22Rv1 (cell line): ENCODE results near the gene LBP.

ENCODE experiments used
- H3K27ac ChIP-seq: fragments of 450-650 bp; 2 replicates; pipeline ENCODE4 v1.5.1; 2017
- CTCF ChIP-seq: fragments of 450-650 bp; IDR thresholded peaks from 2 replicates; pipeline ENCODE4 v1.5.1; 2017; ENCODE audit warnings: mild to moderate bottlenecking
- ZFX ChIP-seq: fragments of 450-650 bp; IDR thresholded peaks from 2 replicates; pipeline ENCODE4 v1.6.1; 2017; ENCODE audit warnings: antibody characterized with exemption, borderline replicate concordance

The LBP gene

GRCh38 chr20:38346247-38346651 is at the start of gene LBP:
TSS of gene LBP (plus strand) at chr20:38346482. CDS start at chr20:38346517, 35 bp downstream.
- no peak for TF ChIP-seq ZFX
- TF ChIP-seq CTCF, result no peak

GRCh38 chr20:38297916-38298674 is 48.2 kb upstream of the LBP start:
- no peak for TF ChIP-seq ZFX
- no peak for TF ChIP-seq CTCF
- H3K27ac ChIP-seq, result no peak overlapping the region

More at GRCh38 chr20:38346247-38346651, at the start of gene LBP:
- H3K27ac ChIP-seq, result no peak within 1 kb of the TSS

GRCh38 chr20:38298768-38299288 is 47.5 kb upstream of the LBP start:
- TF ChIP-seq ZFX (no peak), CTCF (no peak)
- no peak overlapping the region for H3K27ac ChIP-seq

- H3K27ac ChIP-seq, result no peak overlapping the region
Observed at GRCh38 chr20:38299963-38300362, 46.3 kb upstream of the LBP start.

GRCh38 chr20:38300438-38300837 is 45.8 kb upstream of the LBP start:
- TF ChIP-seq ZFX, result no peak
- no peak for TF ChIP-seq CTCF
- H3K27ac ChIP-seq, result no peak overlapping the region

More at GRCh38 chr20:38299963-38300362, 46.3 kb upstream of the LBP start:
- TF ChIP-seq CTCF (no peak), ZFX (no peak)

- TF ChIP-seq CTCF (no peak), ZFX (no peak)
- no peak overlapping the region for H3K27ac ChIP-seq
Observed at GRCh38 chr20:38301309-38301708, 45.0 kb upstream of the LBP start.

- TF ChIP-seq CTCF, result no peak
- no peak for TF ChIP-seq ZFX
- H3K27ac ChIP-seq, result no peak overlapping the region
Observed at GRCh38 chr20:38302786-38303185, 43.5 kb upstream of the LBP start.
